WTC11 (cell line): ENCODE results near the gene CHRNG.

Experiments used
- ATF6 ChIP-seq: sonication (generic); formaldehyde crosslinking; IDR thresholded peaks from 2 replicates; pipeline ENCODE4 v1.8.1; 2023; ENCODE audit warnings: mild to moderate bottlenecking, missing genetic modification reagents
- CTCF ChIP-seq: fragments of 200-600 bp; IDR thresholded peaks from 2 replicates; pipeline ENCODE4 v1.8.0; 2022; ENCODE audit warnings: antibody characterized with exemption
- MYBL2 ChIP-seq: sonication (generic); formaldehyde crosslinking; IDR thresholded peaks from 2 replicates; pipeline ENCODE4 v1.8.1; 2023; ENCODE audit warnings: mild to moderate bottlenecking, moderate library complexity, missing genetic modification reagents
- ZNF416 ChIP-seq: fragments of 250-450 bp; sonication (Bioruptor Pico); IDR thresholded peaks from 2 replicates; pipeline ENCODE4 v1.9.0; 2021; ENCODE audit warnings: mild to moderate bottlenecking, inconsistent platforms

- no peak for TF ChIP-seq MYBL2 (CRISPR knock-in tag)
- TF ChIP-seq ZNF416 (CRISPR knock-in tag): no peak
- no peak for TF ChIP-seq CTCF
- TF ChIP-seq ATF6 (CRISPR knock-in tag): no peak
Observed at GRCh38 chr2:232493701-232494474, 45.6 kb upstream of the CHRNG start.
